NCI-H2171 treated with DMSO at 0.1 percent for 48 hours (cell line): Measurements from ENCODE around the gene N4BP2L2.
"Not testable (repeated sequence)": the region's sequence is repeated elsewhere in the genome, so short reads cannot be mapped to it uniquely, and the experiment has no call there.

Source experiments
- DNase-seq: peaks from one replicate; lab custom pipeline; 2025; lab: John Stamatoyannopoulos, UW

The N4BP2L2 gene

GRCh38 chr13:32538621-32539246 lies at the start of gene N4BP2L2:
N4BP2L2 (minus strand) TSS chr13:32538795; CDS start chr13:32537027, 1,768 bp downstream.
- DNase-seq, result peak; percentile 91

- peak; percentile 5 for DNase-seq
Measured at GRCh38 chr13:32587811-32588170, 49.2 kb upstream of the N4BP2L2 start.

GRCh38 chr13:32587011-32587810 lies 48.6 kb upstream of the N4BP2L2 start:
- peak; percentile 36 for DNase-seq

- DNase-seq, result peak; percentile 77
Measured at GRCh38 chr13:32586080-32586900, 47.7 kb upstream of the N4BP2L2 start, which contains the start of gene PDS5B. PDS5B (plus strand) TSS chr13:32586452; CDS start chr13:32648773, 62,321 bp downstream.

GRCh38 chr13:32585550-32586079 lies 47.0 kb upstream of the N4BP2L2 start:
- no peak for DNase-seq

GRCh38 chr13:32582991-32583390 lies 44.4 kb upstream of the N4BP2L2 start:
- no peak for DNase-seq

GRCh38 chr13:32582281-32582680 lies 43.7 kb upstream of the N4BP2L2 start:
- DNase-seq, result no peak

GRCh38 chr13:32581177-32581786 lies 42.7 kb upstream of the N4BP2L2 start:
- peak; percentile 12 for DNase-seq

GRCh38 chr13:32577032-32577431 lies 38.4 kb upstream of the N4BP2L2 start:
- no peak for DNase-seq

- not testable (repeated sequence) for DNase-seq
Measured at GRCh38 chr13:32575687-32576086, 37.1 kb upstream of the N4BP2L2 start.

GRCh38 chr13:32560842-32561241 lies 22.2 kb upstream of the N4BP2L2 start:
- DNase-seq, result not testable (repeated sequence)

GRCh38 chr13:32555613-32556012 lies 17.0 kb upstream of the N4BP2L2 start:
- no peak for DNase-seq

- no peak for DNase-seq
Measured at GRCh38 chr13:32553720-32554119, 15.1 kb upstream of the N4BP2L2 start.

GRCh38 chr13:32549788-32550187 lies 11.2 kb upstream of the N4BP2L2 start:
- no peak for DNase-seq

GRCh38 chr13:32548837-32549236 lies 10.2 kb upstream of the N4BP2L2 start:
- no peak for DNase-seq

- no peak for DNase-seq
Measured at GRCh38 chr13:32545083-32545482, 6.5 kb upstream of the N4BP2L2 start.

- DNase-seq, result no peak
Measured at GRCh38 chr13:32542221-32542620, 3.6 kb upstream of the N4BP2L2 start.

- no peak for DNase-seq
Measured at GRCh38 chr13:32538143-32538620, 413 bp downstream of the N4BP2L2 start.

- no peak for DNase-seq
Measured at GRCh38 chr13:32537580-32538142, 934 bp downstream of the N4BP2L2 start.

- no peak for DNase-seq
Measured at GRCh38 chr13:32535748-32536147, 2.8 kb downstream of the N4BP2L2 start.

- DNase-seq, result no peak
Measured at GRCh38 chr13:32535115-32535514, 3.5 kb downstream of the N4BP2L2 start.
